DND-41 (cell line): ENCODE data around the gene XYLT1.

Experiments used
- EZH2 ChIP-seq: IDR thresholded peaks from 3 replicates; pipeline ENCODE4 v1.6.1; 2012; ENCODE audit warnings: borderline replicate concordance, low read depth, mild to moderate bottlenecking, moderate library complexity, low read length, inconsistent platforms; ENCODE audit not compliant: severe bottlenecking
- TF ChIP-seq, protein P1 (sequence below): IDR thresholded peaks from 2 replicates; pipeline ENCODE4 v1.5.1; 2012; ENCODE audit warnings: borderline replicate concordance, low read length, moderate library complexity, mild to moderate bottlenecking; ENCODE audit not compliant: poor library complexity, severe bottlenecking; ENCODE audit errors: extremely low read depth

DNA sequence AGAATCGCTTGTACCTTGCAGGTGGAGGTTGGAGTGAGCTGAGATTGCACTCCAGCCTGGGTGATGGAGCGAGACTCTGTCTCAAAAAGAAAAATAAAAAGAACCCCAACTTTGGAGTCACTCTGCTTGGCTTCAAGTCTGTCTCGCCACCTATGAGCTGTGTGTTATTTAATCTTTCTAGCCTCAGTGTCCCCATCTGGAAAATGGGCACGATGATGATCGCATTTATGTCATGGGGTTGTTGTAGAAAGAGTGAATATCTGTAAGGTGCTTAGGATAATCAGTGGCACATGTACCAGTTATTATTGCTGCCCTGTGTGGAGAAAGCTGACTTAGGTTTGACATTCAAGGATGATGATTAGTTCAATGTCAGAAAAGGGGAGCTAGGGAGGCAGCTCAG is 319.4 kb downstream of the XYLT1 start:
- TF ChIP-seq EZH2: no peak
- TF ChIP-seq, protein P1, sequence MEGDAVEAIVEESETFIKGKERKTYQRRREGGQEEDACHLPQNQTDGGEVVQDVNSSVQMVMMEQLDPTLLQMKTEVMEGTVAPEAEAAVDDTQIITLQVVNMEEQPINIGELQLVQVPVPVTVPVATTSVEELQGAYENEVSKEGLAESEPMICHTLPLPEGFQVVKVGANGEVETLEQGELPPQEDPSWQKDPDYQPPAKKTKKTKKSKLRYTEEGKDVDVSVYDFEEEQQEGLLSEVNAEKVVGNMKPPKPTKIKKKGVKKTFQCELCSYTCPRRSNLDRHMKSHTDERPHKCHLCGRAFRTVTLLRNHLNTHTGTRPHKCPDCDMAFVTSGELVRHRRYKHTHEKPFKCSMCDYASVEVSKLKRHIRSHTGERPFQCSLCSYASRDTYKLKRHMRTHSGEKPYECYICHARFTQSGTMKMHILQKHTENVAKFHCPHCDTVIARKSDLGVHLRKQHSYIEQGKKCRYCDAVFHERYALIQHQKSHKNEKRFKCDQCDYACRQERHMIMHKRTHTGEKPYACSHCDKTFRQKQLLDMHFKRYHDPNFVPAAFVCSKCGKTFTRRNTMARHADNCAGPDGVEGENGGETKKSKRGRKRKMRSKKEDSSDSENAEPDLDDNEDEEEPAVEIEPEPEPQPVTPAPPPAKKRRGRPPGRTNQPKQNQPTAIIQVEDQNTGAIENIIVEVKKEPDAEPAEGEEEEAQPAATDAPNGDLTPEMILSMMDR: no peak
